Limb (tissue), 2 donors: ENCODE results near the gene ARMC7.

Experiments
- DNase-seq, 2 donors: peaks; one replicate each; pipeline ENCODE4 v3.0.0-alpha.2; 2016; ENCODE audit errors: extremely low spot score in 2 of 2

ARMC7 gene

DNA sequence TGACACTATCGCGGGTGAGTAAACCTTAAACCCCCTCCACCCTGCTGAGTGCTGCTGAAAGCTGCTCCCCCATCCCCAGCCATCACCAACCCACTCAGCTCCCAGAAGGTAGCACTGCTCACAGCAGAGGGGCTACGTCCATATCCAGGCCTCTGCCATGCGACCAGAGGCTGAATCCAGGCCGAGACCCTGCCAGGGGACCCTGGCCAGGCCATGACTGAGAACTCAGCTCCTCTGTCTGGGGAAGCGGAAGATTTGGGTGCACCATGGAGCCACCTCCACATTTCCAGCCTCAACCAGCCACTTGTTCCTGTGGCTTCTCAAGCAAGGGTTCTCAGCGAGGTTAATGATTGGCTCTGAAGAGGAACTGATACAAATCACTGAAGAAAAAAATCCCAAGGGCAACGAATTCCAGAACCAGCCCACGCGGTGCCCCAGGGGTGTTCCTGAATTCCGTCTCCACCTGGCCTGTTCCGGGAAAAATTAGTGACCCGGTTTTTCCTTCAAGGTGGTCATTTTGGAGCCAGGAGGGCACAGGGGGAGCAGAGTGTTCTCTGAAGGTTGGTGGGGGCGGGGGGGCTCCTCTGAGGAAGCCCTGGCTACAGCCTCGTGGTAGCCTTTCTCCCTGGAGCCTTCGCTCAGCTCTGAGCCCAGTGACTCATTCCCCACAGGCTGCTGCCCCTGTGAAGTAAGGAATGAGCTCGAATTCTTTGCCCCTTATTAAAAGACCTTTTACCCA is 31.3 kb upstream of the ARMC7 start:
- DNase-seq = no peak

DNA sequence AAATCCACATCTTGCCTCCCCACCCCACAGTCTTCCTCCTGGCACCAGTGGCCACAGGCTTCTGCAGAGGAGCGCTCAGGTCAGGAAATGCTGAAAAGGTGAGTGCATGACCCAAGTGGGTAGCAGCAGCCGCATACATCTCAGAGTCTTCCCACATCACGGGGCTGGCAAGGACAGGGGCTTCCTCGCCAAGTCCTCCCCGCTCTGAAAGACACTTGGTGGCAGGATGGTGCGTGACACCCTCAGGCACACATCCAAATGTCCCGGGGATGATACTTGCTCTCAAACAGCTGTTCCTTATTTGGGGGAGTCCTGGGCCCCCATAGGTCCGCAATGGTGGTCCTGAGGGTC is 30.8 kb upstream of the ARMC7 start:
- no peak for DNase-seq

DNA sequence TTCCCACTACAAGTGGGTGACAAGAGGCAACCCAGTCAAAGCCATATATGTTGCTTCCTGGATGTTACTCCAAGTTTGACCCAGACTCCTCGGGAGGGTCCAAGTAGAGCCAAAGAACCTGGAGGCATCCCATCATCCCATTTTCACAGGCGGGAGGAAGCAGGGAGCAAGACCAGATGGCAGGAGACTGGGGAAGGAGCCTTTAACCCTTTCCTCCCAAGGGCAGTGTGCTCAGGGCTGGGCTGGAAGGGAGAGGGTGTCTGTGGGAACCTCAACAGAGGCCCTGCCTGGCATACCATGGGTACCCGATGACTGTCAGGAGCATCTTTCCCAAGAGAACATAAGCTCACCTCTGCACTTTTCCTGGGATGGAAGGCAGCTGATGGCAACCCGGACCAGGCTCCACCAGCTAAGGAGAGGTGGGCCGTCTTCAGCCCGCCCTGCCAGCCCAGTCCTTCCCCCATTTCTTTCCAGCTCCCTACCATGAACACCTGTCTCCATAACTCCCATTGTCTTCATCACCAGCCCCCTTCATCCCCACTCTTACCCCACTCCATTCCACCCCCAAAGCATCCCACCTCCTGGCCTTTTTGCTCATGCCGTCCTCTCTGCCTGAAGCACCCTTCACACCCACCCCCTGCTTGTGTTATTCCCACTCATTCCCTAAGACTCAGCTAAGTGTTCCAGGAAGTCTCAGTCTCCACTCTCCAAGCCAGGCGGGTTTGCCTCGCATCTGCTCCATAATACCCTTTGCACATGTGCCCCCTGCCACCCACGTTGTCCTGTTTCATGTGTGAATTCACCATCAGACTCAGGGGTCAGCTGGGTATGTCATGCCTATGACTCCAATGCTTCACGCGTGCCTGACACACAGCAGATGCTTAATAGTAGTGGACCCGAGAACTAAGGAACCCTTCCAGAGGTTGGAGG is 27.9 kb upstream of the ARMC7 start:
- no peak for DNase-seq

GRCh38 chr17:75082683-75083082 is 27.1 kb upstream of the ARMC7 start:
- no peak for DNase-seq

DNA sequence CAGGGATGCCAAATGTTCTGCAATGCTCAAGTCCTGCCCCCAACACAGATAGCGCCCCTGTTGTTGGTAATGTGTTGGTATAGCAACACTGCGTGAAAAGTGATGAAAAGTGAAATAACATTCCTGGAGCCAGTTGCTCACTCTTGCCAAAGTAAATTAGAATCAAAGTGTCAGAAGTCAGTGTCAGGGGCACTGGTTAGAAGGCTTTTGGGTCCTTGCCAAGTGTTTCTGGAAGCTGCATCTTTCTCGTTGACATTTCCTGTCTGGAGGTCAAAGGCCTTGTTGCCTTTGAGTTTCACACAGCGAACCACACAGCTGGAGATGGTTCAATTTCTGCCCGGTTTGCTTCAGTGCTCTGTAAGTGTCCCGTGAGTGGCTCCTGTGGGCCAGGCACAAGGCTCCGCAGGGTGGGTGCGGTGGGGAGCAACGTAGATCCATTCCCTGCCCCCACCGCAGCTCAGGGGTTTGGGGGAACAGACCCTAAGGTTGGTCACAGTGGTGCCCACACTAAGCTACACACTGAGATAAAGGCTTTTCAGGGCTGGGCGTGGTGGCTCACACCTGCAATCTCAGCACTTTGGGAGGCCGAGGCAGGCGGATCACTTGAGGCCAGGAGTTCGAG is 25.6 kb upstream of the ARMC7 start:
- DNase-seq = no peak

DNA sequence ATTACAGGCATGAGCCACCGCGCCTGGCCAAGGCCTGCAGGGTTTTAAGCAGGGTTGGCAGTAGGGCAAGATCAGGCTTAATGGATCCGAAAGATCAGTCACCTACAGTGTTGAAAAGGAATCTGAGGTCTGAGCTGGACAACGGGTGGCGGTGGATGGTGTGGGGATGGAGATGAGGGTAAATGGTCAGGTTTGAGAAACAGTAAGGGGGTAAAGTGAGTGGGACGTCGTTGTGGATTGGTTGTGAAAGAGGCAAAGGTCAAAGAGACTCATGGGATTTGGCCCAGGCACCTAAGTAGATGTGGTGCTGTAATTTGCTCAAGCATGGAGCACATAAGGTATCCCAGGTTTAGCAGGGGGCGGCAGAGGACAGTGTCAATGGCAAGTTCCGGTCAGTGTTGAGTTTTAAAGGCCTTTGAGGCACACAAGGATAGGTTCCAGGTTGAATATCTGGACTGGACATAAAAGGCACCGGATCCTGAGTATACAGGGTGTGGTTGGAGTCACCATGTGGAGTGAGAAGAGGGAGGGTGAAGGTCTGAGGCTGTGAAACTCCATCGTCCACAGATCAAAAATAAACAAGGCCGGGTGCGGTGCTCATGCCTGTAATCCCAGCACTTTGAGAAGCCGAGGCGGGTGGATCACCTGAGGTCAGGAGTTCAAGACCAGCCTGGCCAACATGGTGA is 23.1 kb upstream of the ARMC7 start:
- DNase-seq = no peak

DNA sequence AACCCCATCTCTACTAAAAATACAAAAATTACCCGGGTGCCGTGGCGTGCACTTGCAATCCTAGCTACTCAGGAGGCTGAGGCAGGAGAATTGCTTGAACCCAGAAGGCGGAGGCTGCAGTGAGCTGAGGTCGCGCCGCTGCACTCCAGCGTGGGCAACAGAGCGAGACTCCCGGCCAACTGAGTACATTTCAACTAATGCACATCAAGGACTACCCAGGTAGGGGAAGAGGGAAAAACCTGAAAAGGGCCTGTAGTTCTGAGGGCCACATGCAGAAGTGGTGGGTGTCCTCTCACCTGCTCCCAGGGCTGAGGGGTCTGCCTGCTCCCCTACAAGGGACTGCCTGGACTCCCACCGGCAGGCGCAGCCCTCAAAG is 22.6 kb upstream of the ARMC7 start:
- no peak for DNase-seq

GRCh38 chr17:75087558-75088453 is 22.0 kb upstream of the ARMC7 start, which contains the start of gene SLC16A5:
Gene SLC16A5, plus strand, starts transcription at chr17:75087954. Its CDS starts 5,683 bp downstream, at chr17:75093637.
- DNase-seq = peak; percentile 62 to 84

DNA sequence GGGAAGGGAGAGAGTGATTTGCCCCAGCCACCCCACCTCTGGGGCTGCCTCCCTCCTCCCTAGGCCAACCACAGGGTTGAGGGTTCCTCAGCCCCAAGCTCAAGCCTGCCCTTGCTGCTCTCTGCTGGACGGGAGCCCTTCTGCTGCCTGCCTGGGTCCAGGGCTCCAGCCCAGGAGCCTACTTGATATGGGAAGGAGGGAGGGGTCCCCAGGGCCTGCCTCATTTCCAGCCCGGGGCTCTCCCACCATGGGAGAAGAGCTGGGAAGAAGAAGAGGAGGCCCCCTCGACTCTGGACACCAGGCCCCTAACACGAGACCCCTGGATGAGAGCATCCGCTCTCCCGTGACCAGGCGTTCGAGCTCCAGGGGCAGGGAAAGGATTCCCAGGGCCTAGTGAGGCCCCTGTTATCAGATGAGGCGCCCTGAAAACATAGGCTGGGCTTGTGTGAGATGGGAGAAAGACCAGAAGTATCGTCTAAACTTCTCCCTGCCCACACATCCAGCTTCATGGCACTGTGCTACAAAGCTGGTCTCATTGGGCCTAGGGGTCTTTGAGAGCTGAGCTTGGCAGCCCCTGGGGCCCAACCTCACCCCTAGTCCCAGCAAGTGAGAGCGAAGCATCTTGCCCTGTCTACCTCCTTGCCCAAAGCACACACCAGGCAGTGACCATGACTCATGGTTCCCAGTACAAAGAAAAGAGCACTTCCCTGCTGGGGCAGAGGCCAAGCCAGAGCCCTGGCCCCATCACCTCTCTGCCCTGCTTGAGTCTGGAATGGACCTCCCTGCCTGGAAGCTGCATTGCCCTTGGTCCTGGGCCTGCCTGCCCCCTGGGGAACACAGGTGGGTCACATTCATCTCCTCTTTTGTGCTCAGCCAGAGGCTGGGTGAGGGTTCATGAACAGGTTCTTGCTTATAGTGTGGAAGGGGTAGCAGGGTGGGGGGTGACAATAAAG is 21.0 kb upstream of the ARMC7 start:
- no peak for DNase-seq

DNA sequence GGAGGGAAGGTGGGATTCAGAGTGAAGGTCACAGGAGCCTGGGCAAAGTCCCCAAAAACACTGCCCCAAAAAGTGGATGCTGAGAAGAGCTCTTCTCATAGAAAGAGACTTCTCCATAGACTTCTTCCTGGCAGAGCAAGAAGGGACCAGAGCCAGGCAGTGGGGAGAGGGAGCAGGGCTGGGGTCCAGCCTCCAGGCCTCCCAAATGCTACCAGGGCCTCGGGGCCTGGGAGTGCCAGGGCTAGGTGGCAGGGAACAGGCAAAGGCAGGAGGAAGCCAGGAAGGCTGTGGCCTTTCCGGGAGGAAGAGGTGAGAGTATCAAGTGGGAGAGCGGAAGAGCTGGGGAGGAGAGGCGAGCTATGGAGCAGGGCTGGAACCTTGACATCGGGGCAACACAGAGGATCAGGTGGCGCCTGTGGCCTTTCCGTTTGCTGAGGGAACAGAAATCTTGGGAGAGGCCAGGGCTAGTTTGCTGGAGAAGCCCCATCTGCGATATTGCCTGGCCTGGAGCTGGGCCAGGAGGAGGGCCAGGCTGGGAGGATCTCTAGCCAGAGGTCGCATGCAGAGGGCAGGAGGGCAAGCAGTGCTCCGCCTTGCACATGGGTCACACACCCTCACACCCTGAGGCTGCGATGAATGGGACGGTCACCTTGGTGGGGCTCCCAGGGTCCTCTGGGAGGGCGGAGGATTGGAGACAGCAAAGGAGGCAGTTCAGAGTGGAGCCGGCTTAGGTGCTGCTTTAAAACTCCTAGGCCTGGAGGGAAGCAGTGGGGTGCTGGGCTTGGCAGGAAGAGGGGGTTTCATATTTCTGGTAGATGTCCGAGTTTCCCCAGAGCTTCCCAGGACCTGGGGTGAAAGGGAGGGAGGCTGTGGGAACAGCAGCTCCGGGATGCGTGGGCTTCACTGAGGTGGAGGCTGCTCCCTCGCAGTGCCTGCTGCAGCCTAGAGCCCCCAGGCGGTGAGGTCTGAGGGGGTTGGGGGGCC is 18.6 kb upstream of the ARMC7 start:
- DNase-seq = no peak

GRCh38 chr17:75091855-75092327 is 17.9 kb upstream of the ARMC7 start:
- DNase-seq = no peak

GRCh38 chr17:75093548-75094158 is 16.1 kb upstream of the ARMC7 start:
- DNase-seq = no peak

DNA sequence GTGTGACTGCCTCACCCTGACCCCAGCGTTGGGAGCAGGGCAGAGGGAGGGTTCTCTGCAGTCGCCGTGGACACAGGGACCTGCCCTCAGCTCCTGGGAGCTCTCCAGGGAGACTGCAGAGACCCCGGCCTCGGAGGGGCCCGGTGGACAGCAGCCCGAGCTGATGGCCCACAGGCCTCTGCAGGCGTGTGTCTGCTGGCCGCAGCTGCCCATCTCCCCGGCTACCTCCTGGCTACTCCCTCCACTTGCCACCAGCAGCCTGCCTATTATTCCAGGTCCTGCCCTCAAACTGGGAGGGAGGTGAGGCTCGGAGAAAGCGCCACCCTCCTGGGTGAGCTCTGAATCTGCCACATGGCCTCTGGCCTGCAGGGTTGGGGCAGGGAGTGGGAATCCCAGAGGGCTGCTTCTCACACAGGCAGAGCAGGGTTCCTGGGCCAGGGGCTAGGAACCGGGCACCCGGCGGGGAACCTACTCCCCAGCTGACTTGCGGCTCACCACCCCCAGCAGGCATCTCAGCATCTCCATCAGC is 14.8 kb upstream of the ARMC7 start:
- no peak for DNase-seq

GRCh38 chr17:75096082-75096625 is 13.6 kb upstream of the ARMC7 start:
- peak in 1 of 2 donors; percentile 57 for DNase-seq

- DNase-seq = no peak
Observed at GRCh38 chr17:75097865-75098264, 11.9 kb upstream of the ARMC7 start.

DNA sequence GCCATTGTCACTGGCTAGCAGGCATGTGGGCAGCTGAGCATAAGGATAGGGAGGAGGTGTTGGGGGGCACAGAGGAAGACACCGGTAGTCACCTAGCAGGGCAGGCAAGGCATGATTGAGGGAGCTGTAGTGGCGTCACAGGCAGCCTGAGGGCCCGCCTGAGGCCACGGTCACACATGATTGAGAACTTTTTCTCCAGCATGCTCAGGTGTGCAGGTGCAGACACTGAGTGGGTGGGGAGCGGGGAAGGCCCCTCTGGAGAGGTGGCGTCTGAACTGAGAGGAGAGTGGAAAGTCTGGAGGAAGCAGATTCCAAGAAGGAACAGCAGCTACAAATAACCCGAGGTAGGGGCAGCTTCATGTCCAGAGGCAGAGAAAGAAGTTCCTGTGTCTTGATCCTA is 10.9 kb upstream of the ARMC7 start:
- DNase-seq = no peak
